GM10266 (cell line): ENCODE results near the gene UBFD1.
"Not testable (repeated sequence)": the region's sequence is repeated elsewhere in the genome, so short reads cannot be mapped to it uniquely, and the experiment has no call there.

Experiments used
- DNase-seq: peaks from one replicate; pipeline ENCODE4 v3.0.0; 2012; ENCODE audit errors: extremely low spot score
- CTCF ChIP-seq: IDR thresholded peaks from 2 replicates; pipeline ENCODE4 v1.5.1; 2012; ENCODE audit warnings: mild to moderate bottlenecking, low read depth; ENCODE audit not compliant: control insufficient read depth, insufficient read depth; ENCODE audit errors: missing control alignments

Gene UBFD1

DNA sequence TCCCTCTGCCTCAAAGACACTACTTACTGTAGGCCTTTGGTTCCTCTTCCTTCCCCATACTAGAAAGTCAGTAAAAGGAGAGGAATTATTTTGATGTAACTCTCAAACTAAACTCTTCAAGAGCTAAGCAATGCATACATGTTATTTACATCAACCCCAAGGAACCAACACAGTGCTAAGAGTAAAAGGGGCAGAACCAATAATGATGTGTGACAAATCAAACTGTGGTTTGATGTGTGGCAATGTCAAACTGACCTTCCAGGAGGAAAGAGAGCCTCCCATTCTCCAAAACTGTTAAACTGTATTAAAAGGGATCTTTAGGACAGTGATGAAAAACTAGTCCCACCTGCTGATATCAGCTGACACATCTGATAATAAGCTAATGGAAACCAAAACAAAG, 22.9 kb downstream of the UBFD1 start:
- no peak for TF ChIP-seq CTCF

GRCh38 chr16:23581764-23582163, 24.2 kb downstream of the UBFD1 start:
- no peak for DNase-seq
- TF ChIP-seq CTCF, result no peak

More for the DNA sequence above, 22.9 kb downstream of the UBFD1 start:
- DNase-seq, result no peak

DNA sequence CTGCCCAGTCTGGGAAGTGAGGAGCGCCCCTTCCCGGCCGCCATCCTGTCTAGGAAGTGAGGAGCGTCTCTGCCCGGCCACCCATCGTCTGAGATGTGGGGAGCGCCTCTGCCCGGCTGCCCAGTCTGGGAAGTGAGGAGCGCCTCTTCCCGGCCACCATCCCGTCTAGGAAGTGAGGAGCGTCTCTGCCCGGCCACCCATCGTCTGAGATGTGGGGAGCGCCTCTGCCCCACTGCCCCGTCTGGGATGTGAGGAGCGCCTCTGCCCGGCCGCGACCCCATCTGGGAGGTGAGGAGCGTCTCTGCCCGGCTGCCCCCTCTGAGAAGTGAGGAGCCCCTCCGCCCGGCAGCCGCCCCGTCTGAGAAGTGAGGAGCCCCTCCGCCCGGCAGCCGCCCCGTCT, 25.7 kb downstream of the UBFD1 start:
- DNase-seq, result not testable (repeated sequence)

- DNase-seq, result no peak
- TF ChIP-seq CTCF, result no peak
Observed at GRCh38 chr16:23584186-23585076, 26.9 kb downstream of the UBFD1 start.

- no peak for TF ChIP-seq CTCF
- DNase-seq, result no peak
Observed at GRCh38 chr16:23587726-23588125, 30.2 kb downstream of the UBFD1 start.

DNA sequence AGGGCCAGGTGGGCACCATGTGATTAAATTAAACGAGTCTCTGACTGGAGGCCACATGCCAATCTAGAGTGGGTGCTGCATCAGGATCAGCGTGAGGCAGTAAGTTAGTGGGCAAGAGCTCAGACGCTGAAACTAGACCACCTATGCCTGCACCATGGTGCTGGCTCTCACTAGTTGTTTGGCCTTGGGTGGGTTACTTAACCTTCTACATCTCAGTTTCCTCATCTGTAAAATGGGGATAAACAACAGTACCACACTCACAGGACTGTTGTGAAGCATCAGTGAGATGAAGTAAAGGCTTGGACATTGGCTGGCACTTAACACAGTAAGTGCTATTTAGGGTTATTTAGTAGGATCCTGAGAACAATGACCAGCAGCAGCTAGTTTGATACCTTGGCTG, 32.7 kb downstream of the UBFD1 start:
- DNase-seq, result no peak
- TF ChIP-seq CTCF, result no peak

DNA sequence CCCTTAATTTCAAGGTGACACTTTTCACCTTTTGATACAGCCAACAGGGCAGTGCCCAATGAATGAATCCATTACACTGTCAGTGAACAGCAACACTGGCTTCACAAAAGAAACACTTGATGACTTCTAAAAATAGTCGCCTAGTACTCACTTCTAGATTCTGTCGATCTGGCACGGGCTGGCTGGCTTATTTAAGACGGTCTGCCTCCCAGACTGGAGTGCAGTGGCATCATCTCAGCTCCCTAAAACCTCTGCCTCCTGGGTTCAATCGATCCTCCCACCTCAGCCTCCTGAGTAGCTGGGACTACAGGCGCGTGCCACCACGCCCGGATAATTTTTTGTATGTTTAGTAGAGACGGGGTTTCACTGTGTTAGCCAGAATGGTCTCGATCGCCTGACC, 36.7 kb downstream of the UBFD1 start:
- DNase-seq, result no peak
- no peak for TF ChIP-seq CTCF
